ENCODE measurements around the gene PLIN1. TPM values are rescaled to one million over a fixed set of nuclear protein-coding genes. Genes with fewer than 3 reads are reported as not detected.

Gene PLIN1
- total RNA-seq, 1 experiment from 2014 or later = 0.09 TPM

- Mint-ChIP-seq H3K4me3 (ENCODE audit: unreplicated experiment) (no peak overlapping the region), H3K36me3 (ENCODE audit: insufficient read depth, unreplicated experiment) (no peaks in the 10 kb centered on the region), H3K27ac (ENCODE audit: low read depth, unreplicated experiment) (no peak overlapping the region), H3K4me1 (ENCODE audit: insufficient read depth, unreplicated experiment) (peaks cover 22% of the 10 kb centered on the region), H3K27me3 (ENCODE audit: insufficient read depth, unreplicated experiment) (no peaks in the 10 kb centered on the region), H3K9me3 (ENCODE audit: unreplicated experiment) (no peaks in the 10 kb centered on the region)
- intact Hi-C loops (cut with micrococcal nuclease) = no loop called here
- TF ChIP-seq, protein P1, sequence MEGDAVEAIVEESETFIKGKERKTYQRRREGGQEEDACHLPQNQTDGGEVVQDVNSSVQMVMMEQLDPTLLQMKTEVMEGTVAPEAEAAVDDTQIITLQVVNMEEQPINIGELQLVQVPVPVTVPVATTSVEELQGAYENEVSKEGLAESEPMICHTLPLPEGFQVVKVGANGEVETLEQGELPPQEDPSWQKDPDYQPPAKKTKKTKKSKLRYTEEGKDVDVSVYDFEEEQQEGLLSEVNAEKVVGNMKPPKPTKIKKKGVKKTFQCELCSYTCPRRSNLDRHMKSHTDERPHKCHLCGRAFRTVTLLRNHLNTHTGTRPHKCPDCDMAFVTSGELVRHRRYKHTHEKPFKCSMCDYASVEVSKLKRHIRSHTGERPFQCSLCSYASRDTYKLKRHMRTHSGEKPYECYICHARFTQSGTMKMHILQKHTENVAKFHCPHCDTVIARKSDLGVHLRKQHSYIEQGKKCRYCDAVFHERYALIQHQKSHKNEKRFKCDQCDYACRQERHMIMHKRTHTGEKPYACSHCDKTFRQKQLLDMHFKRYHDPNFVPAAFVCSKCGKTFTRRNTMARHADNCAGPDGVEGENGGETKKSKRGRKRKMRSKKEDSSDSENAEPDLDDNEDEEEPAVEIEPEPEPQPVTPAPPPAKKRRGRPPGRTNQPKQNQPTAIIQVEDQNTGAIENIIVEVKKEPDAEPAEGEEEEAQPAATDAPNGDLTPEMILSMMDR (IDR thresholded peaks at IDR 0.05; ENCODE audit: unreplicated experiment) = no peak
- no peak for DNase-seq (ENCODE audit: unreplicated experiment)
- POLR2A ChIA-PET = no interaction called here
- no TSS peak for BruUV-seq (replicated peaks)
- CTCF ChIA-PET = interaction anchor here (0.7 kb wide), 1 partner anchor 11 kb away, joined by 3 read pairs; no protein-coding TSS in a partner anchor
These were observed 1.8 kb downstream of the PLIN1 start for GRCh38 chr15:89677381-89677780.

GRCh38 chr15:89675606-89676005, 3.6 kb downstream of the PLIN1 start:
- BruUV-seq (replicated peaks) = no TSS peak
- H3K27me3 Mint-ChIP-seq (ENCODE audit: insufficient read depth, unreplicated experiment) = no peaks in the 10 kb centered on the region
- H3K9me3 Mint-ChIP-seq (ENCODE audit: unreplicated experiment) = no peaks in the 10 kb centered on the region
- peaks cover 8% of the 10 kb centered on the region for H3K4me1 Mint-ChIP-seq (ENCODE audit: insufficient read depth, unreplicated experiment)
- H3K27ac Mint-ChIP-seq (ENCODE audit: low read depth, unreplicated experiment) = no peak overlapping the region
- H3K36me3 Mint-ChIP-seq (ENCODE audit: insufficient read depth, unreplicated experiment) = no peaks in the 10 kb centered on the region
- no peak for DNase-seq (ENCODE audit: unreplicated experiment)
- intact Hi-C loops (cut with micrococcal nuclease) = no loop called here
- TF ChIP-seq, protein P1 (IDR thresholded peaks at IDR 0.05; ENCODE audit: unreplicated experiment) = no peak
- ChIA-PET POLR2A (no interaction called here), CTCF (interaction anchor here (0.6 to 1.5 kb wide), 4 partner anchors 24 to 1199 kb away, joined by 3 to 6 read pairs (median 4); no protein-coding TSS in a partner anchor)
- H3K4me3 Mint-ChIP-seq (ENCODE audit: unreplicated experiment) = no peak overlapping the region

GRCh38 chr15:89674526-89674925, 4.6 kb downstream of the PLIN1 start:
- Mint-ChIP-seq H3K27me3 (ENCODE audit: insufficient read depth, unreplicated experiment) (no peaks in the 10 kb centered on the region), H3K4me3 (ENCODE audit: unreplicated experiment) (no peak overlapping the region), H3K9me3 (ENCODE audit: unreplicated experiment) (no peaks in the 10 kb centered on the region), H3K4me1 (ENCODE audit: insufficient read depth, unreplicated experiment) (no peaks in the 10 kb centered on the region), H3K27ac (ENCODE audit: low read depth, unreplicated experiment) (no peak overlapping the region), H3K36me3 (ENCODE audit: insufficient read depth, unreplicated experiment) (no peaks in the 10 kb centered on the region)
- no peak for DNase-seq (ENCODE audit: unreplicated experiment)
- intact Hi-C loops (cut with micrococcal nuclease) = no loop called here
- POLR2A ChIA-PET = interaction anchor here (0.9 to 1.2 kb wide), 2 partner anchors 10 to 11 kb away, joined by 3 to 4 read pairs; no protein-coding TSS in a partner anchor
- no TSS peak for BruUV-seq (replicated peaks)
- CTCF ChIA-PET = interaction anchor here (0.6 to 0.9 kb wide), 2 partner anchors 25 to 45 kb away, joined by 3 to 5 read pairs; no protein-coding TSS in a partner anchor
- TF ChIP-seq, protein P1 (IDR thresholded peaks at IDR 0.05; ENCODE audit: unreplicated experiment) = no peak

GRCh38 chr15:89673165-89673512, 6.0 kb downstream of the PLIN1 start:
- POLR2A ChIA-PET = no interaction called here
- CTCF ChIA-PET = interaction anchor here (0.6 to 1.2 kb wide), 3 partner anchors 10 to 916 kb away, joined by 3 to 4 read pairs (median 4); no protein-coding TSS in a partner anchor
- Mint-ChIP-seq H3K36me3 (ENCODE audit: insufficient read depth, unreplicated experiment) (no peaks in the 10 kb centered on the region), H3K4me3 (ENCODE audit: unreplicated experiment) (no peak overlapping the region), H3K27me3 (ENCODE audit: insufficient read depth, unreplicated experiment) (no peaks in the 10 kb centered on the region), H3K27ac (ENCODE audit: low read depth, unreplicated experiment) (no peak overlapping the region), H3K9me3 (ENCODE audit: unreplicated experiment) (no peaks in the 10 kb centered on the region), H3K4me1 (ENCODE audit: insufficient read depth, unreplicated experiment) (no peaks in the 10 kb centered on the region)
- BruUV-seq (replicated peaks) = no TSS peak
- TF ChIP-seq, protein P1 (IDR thresholded peaks at IDR 0.05; ENCODE audit: unreplicated experiment) = peak; percentile 23
- peak; percentile 53 for DNase-seq (ENCODE audit: unreplicated experiment)
- intact Hi-C loops (cut with micrococcal nuclease) = no loop called here
